Measurements from ENCODE around the gene ZNF330.

DNA sequence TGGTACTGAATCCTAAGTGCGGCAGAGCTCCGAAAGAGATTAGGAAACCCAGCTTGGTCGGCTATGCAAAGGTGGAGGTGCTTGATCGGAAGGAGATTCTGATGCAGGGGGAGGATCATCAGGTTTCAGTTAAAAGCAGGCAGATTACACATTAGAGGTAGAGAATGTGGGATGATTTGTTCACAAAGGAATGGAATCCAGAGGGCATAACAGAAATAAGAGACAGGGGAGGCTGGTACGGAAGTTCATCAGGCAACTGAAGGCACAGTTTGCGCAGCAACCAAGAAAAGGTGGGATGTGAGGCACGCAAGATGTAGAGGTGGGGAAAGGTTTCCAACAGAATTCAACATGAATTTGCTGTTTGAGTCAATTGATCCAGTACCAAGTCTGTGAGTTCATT lies 424 bp upstream of the ZNF330 start:
- no peak for TF ChIP-seq POLR2AphosphoS5 (IDR thresholded peaks at IDR 0.05)
- TF ChIP-seq, protein P1, sequence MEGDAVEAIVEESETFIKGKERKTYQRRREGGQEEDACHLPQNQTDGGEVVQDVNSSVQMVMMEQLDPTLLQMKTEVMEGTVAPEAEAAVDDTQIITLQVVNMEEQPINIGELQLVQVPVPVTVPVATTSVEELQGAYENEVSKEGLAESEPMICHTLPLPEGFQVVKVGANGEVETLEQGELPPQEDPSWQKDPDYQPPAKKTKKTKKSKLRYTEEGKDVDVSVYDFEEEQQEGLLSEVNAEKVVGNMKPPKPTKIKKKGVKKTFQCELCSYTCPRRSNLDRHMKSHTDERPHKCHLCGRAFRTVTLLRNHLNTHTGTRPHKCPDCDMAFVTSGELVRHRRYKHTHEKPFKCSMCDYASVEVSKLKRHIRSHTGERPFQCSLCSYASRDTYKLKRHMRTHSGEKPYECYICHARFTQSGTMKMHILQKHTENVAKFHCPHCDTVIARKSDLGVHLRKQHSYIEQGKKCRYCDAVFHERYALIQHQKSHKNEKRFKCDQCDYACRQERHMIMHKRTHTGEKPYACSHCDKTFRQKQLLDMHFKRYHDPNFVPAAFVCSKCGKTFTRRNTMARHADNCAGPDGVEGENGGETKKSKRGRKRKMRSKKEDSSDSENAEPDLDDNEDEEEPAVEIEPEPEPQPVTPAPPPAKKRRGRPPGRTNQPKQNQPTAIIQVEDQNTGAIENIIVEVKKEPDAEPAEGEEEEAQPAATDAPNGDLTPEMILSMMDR (IDR thresholded peaks at IDR 0.05) = no peak
